Measurements from ENCODE around the gene SPDYE8. TPM values are rescaled to one million over a fixed set of nuclear protein-coding genes. Genes with fewer than 3 reads are reported as not detected.
"Not testable (repeated sequence)": the region's sequence is repeated elsewhere in the genome, so short reads cannot be mapped to it uniquely, and the experiment has no call there.

Gene SPDYE8
- total RNA-seq, 1 experiment from 2014 or later: not detected

DNA sequence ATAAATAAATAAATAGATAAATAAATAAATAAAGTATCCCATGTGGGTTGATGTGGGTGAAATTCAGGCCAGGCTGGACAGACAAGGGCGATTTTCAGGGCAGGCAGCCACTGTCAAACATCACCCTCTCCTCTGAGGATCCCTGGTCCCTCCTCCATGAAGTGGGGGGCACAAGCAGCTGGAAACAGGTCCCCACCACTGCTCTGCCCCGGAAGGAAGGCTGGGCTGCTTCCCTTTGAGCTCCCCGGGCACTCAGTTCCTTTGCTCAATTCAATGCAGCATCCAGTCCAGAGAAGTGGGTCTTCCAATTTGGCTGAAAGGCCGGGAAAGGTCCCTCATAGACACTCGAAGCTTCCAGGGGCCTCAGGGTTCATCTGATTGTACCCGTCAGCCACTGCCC is 49.2 kb downstream of the SPDYE8 start:
- H3K18ac ChIP-seq (ENCODE audit: insufficient read length, low read depth, low read length); H3K4me1 ChIP-seq (ENCODE audit: insufficient read depth, low read length); H3K9ac ChIP-seq (ENCODE audit: extremely low read depth, insufficient read length, low read length); H3K23me2 ChIP-seq (ENCODE audit: insufficient read length, low read depth, low read length, poor library complexity, severe bottlenecking); H3K14ac ChIP-seq (ENCODE audit: insufficient read depth, low read length); H4K20me1 ChIP-seq (ENCODE audit: control insufficient read depth, insufficient read depth, insufficient read length); H3K56ac ChIP-seq (ENCODE audit: insufficient read length, low read depth, low read length); H3K9me3 Mint-ChIP-seq; H3T11ph ChIP-seq (ENCODE audit: low read length); H3K27me3 ChIP-seq (ENCODE audit: insufficient read depth, low read length); DNase-seq; H3K27ac ChIP-seq (ENCODE audit: insufficient read length, low read depth, low read length); H2BK12ac ChIP-seq (ENCODE audit: insufficient read length, low read depth, low read length); H3K79me1 ChIP-seq (ENCODE audit: insufficient read depth, low read depth, low read length, poor library complexity, severe bottlenecking); H2BK5ac ChIP-seq (ENCODE audit: insufficient read length, low read length); H2AFZ ChIP-seq (ENCODE audit: low read length); H3K27me3 Mint-ChIP-seq (ENCODE audit: low read depth); H2BK120ac ChIP-seq (ENCODE audit: low read depth, low read length, poor library complexity, severe bottlenecking); H2BK15ac ChIP-seq (ENCODE audit: low read depth, low read length); H3K36me3 Mint-ChIP-seq (ENCODE audit: insufficient read depth in 1 of 3, low read depth in 3 of 3); H3K27ac Mint-ChIP-seq; H3K4me1 Mint-ChIP-seq; H3K4me3 Mint-ChIP-seq; H3K23ac ChIP-seq (ENCODE audit: insufficient read length, low read depth, low read length); H2AK5ac ChIP-seq (ENCODE audit: insufficient read length, low read length); H2BK20ac ChIP-seq (ENCODE audit: low read depth, low read length, poor library complexity, severe bottlenecking); H4K5ac ChIP-seq (ENCODE audit: insufficient read length, low read depth, low read length); H3K4me2 ChIP-seq (ENCODE audit: insufficient read depth, insufficient read length, low read length); H3K4ac ChIP-seq (ENCODE audit: low read depth, low read length); H3K79me2 ChIP-seq (ENCODE audit: insufficient read depth, low read length); H4K91ac ChIP-seq (ENCODE audit: insufficient read length, low read depth, low read length); H4K8ac ChIP-seq (replicated peaks; ENCODE audit: insufficient read length, low read depth, low read length); H3K9me3 ChIP-seq (ENCODE audit: control insufficient read depth, low read depth, low read length): not testable (repeated sequence)
- no CpG with 5 or more reads among the region's 6 CpGs for WGBS (ENCODE audit: extremely low coverage, insufficient read length, low lambda C conversion rate)

DNA sequence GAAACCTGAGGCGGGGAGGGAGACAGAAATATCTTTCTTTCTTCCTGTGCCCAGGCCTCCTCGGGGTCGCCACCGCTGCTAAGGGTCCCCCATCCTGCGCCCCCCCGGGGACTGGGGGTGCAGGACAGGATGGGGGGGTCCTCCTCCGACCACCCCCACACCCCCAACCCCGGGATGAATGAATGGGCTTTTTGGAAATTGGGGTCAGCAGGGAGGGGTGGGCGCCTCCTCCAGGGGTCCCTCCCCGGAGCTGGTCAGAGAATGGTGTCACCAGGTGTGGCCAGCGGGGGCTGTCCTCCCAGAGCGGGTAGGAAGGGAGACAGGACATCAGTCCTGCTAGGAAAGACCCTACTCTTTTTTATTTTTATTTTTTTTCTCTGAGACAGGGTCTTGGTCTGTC is 53.1 kb downstream of the SPDYE8 start:
- not testable (repeated sequence) for H3K27me3 Mint-ChIP-seq (ENCODE audit: low read depth); H3K4me1 Mint-ChIP-seq; H3K9me3 ChIP-seq (ENCODE audit: control insufficient read depth, low read depth, low read length); H3K9ac ChIP-seq (ENCODE audit: extremely low read depth, insufficient read length, low read length); H3K23ac ChIP-seq (ENCODE audit: insufficient read length, low read depth, low read length); H2BK20ac ChIP-seq (ENCODE audit: low read depth, low read length, poor library complexity, severe bottlenecking); H2BK5ac ChIP-seq (ENCODE audit: insufficient read length, low read length); H3K56ac ChIP-seq (ENCODE audit: insufficient read length, low read depth, low read length); H3K14ac ChIP-seq (ENCODE audit: insufficient read depth, low read length); H3K27ac ChIP-seq (ENCODE audit: insufficient read length, low read depth, low read length); H2BK120ac ChIP-seq (ENCODE audit: low read depth, low read length, poor library complexity, severe bottlenecking); H4K91ac ChIP-seq (ENCODE audit: insufficient read length, low read depth, low read length); H3K27me3 ChIP-seq (ENCODE audit: insufficient read depth, low read length); H3K79me2 ChIP-seq (ENCODE audit: insufficient read depth, low read length); H2BK15ac ChIP-seq (ENCODE audit: low read depth, low read length); H3K23me2 ChIP-seq (ENCODE audit: insufficient read length, low read depth, low read length, poor library complexity, severe bottlenecking); H2AK5ac ChIP-seq (ENCODE audit: insufficient read length, low read length); H4K8ac ChIP-seq (replicated peaks; ENCODE audit: insufficient read length, low read depth, low read length); H3K18ac ChIP-seq (ENCODE audit: insufficient read length, low read depth, low read length); H3T11ph ChIP-seq (ENCODE audit: low read length); H3K4me2 ChIP-seq (ENCODE audit: insufficient read depth, insufficient read length, low read length); DNase-seq; H4K5ac ChIP-seq (ENCODE audit: insufficient read length, low read depth, low read length); H3K9me3 Mint-ChIP-seq; H3K4me3 Mint-ChIP-seq; H3K79me1 ChIP-seq (ENCODE audit: insufficient read depth, low read depth, low read length, poor library complexity, severe bottlenecking); H3K27ac Mint-ChIP-seq; H3K36me3 Mint-ChIP-seq (ENCODE audit: insufficient read depth in 1 of 3, low read depth in 3 of 3); H4K20me1 ChIP-seq (ENCODE audit: control insufficient read depth, insufficient read depth, insufficient read length); H3K4ac ChIP-seq (ENCODE audit: low read depth, low read length); H2BK12ac ChIP-seq (ENCODE audit: insufficient read length, low read depth, low read length); H2AFZ ChIP-seq (ENCODE audit: low read length); H3K4me1 ChIP-seq (ENCODE audit: insufficient read depth, low read length)
- WGBS (ENCODE audit: extremely low coverage, insufficient read length, low lambda C conversion rate): no CpG with 5 or more reads among the region's 12 CpGs

All from H9 (cell line).